DOHH2 (cell line): ENCODE data around the gene TTC33.
"Not testable (repeated sequence)": the region's sequence is repeated elsewhere in the genome, so short reads cannot be mapped to it uniquely, and the experiment has no call there.

Experiments
- H3F3A ChIP-seq: fragments of 200-600 bp; sonication (generic), shearing (Covaris generic); 2 replicates; pipeline ENCODE4 v1.6.0; 2016; ENCODE audit warnings: antibody characterized with exemption, mild to moderate bottlenecking; ENCODE audit not compliant: control insufficient read depth, insufficient read depth
- H3K27ac ChIP-seq: fragments of 200-600 bp; sonication (generic); 2 replicates; pipeline ENCODE4 v1.5.1; 2014; ENCODE audit warnings: low read depth, mild to moderate bottlenecking, low read length, moderate library complexity
- H3K27me3 ChIP-seq: fragments of 200-600 bp; sonication (generic); 2 replicates; pipeline ENCODE4 v1.6.1; 2014; ENCODE audit warnings: mild to moderate bottlenecking, low read length, mixed read lengths; ENCODE audit not compliant: control insufficient read depth
- H3K36me3 ChIP-seq: fragments of 200-600 bp; sonication (generic); 2 replicates; pipeline ENCODE4 v1.6.1; 2014; ENCODE audit warnings: mild to moderate bottlenecking, low read length, moderate library complexity, mixed read lengths; ENCODE audit not compliant: control insufficient read depth
- H3K4me1 ChIP-seq: fragments of 200-600 bp; sonication (generic); 2 replicates; pipeline ENCODE4 v1.6.1; 2014; ENCODE audit warnings: mild to moderate bottlenecking, low read length, mixed read lengths; ENCODE audit not compliant: control insufficient read depth
- H3K4me2 ChIP-seq: fragments of 200-600 bp; sonication (generic); 2 replicates; pipeline ENCODE4 v1.6.0; 2014; ENCODE audit warnings: mild to moderate bottlenecking, low read length, moderate library complexity
- H3K4me3 ChIP-seq: fragments of 200-600 bp; sonication (generic); 2 replicates; pipeline ENCODE4 v1.5.1; 2014; ENCODE audit warnings: mild to moderate bottlenecking, low read length, mixed read lengths
- H3K79me2 ChIP-seq: fragments of 200-600 bp; sonication (generic); 2 replicates; pipeline ENCODE4 v1.6.1; 2014; ENCODE audit warnings: mild to moderate bottlenecking, low read length, mixed read lengths; ENCODE audit not compliant: control insufficient read depth
- H3K9me2 ChIP-seq: fragments of 200-600 bp; sonication (generic); replicated peaks from 2 replicates; pipeline ENCODE4 v1.6.1; 2014; ENCODE audit warnings: mild to moderate bottlenecking, low read length, mixed read lengths; ENCODE audit not compliant: control insufficient read depth
- H3K9me3 ChIP-seq: fragments of 200-600 bp; sonication (generic); 2 replicates; pipeline ENCODE4 v1.6.1; 2014; ENCODE audit warnings: antibody characterized with exemption, low read length, mixed read lengths; ENCODE audit not compliant: control insufficient read depth, insufficient read depth
- H4K20me1 ChIP-seq: fragments of 200-600 bp; sonication (generic); 2 replicates; pipeline ENCODE4 v1.6.0; 2014; ENCODE audit warnings: low read depth, mild to moderate bottlenecking, antibody characterized with exemption, low read length, moderate library complexity; ENCODE audit not compliant: control insufficient read depth, insufficient read depth
- EZH2phosphoT487 ChIP-seq: fragments of 200-600 bp; sonication (generic); IDR thresholded peaks from 2 replicates; pipeline ENCODE4 v1.6.1; 2017; ENCODE audit warnings: borderline replicate concordance, mild to moderate bottlenecking, antibody characterized with exemption, low read length, moderate library complexity, mixed read lengths
- TF ChIP-seq, protein P1 (sequence below): fragments of 200-600 bp; sonication (generic); IDR thresholded peaks from one replicate; pipeline ENCODE4 v1.5.1; 2014; ENCODE audit warnings: antibody characterized with exemption, mild to moderate bottlenecking, low read depth, low read length; ENCODE audit not compliant: poor library complexity, severe bottlenecking

Gene TTC33

DNA sequence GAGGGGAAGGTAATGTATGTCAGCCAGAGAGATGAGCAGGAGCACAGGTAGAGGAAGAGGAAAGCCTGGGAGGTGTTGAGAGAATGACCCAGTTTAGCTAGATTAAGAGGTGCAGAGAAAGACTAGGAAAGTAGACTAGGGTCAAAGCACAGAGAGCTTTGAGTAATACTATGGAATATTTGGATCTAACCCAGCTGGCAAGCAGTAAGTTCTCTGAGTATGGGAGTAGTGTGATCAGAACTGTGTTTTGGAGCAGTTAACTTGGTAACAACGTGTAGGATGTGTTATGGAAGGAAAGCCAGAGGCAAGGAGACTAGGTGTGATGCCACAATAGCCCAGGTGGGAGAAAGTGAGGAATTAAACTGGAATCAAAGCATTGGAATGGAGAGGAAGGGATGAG is 160.9 kb downstream of the TTC33 start:
- Histone ChIP-seq H3K36me3 (peaks cover 5% of the 10 kb centered on the region), H3F3A (peaks cover 15% of the 10 kb centered on the region), H3K27me3 (no peaks in the 10 kb centered on the region), H3K4me2 (no peak overlapping the region), H3K9me3 (no peaks in the 10 kb centered on the region), H3K4me3 (no peak overlapping the region), H3K27ac (no peak overlapping the region), H3K9me2 (no peaks in the 10 kb centered on the region), H3K4me1 (peaks cover 64% of the 10 kb centered on the region), H3K79me2 (peaks cover 29% of the 10 kb centered on the region), H4K20me1 (no peaks in the 10 kb centered on the region)
- no peak for TF ChIP-seq EZH2phosphoT487
- TF ChIP-seq, protein P1, sequence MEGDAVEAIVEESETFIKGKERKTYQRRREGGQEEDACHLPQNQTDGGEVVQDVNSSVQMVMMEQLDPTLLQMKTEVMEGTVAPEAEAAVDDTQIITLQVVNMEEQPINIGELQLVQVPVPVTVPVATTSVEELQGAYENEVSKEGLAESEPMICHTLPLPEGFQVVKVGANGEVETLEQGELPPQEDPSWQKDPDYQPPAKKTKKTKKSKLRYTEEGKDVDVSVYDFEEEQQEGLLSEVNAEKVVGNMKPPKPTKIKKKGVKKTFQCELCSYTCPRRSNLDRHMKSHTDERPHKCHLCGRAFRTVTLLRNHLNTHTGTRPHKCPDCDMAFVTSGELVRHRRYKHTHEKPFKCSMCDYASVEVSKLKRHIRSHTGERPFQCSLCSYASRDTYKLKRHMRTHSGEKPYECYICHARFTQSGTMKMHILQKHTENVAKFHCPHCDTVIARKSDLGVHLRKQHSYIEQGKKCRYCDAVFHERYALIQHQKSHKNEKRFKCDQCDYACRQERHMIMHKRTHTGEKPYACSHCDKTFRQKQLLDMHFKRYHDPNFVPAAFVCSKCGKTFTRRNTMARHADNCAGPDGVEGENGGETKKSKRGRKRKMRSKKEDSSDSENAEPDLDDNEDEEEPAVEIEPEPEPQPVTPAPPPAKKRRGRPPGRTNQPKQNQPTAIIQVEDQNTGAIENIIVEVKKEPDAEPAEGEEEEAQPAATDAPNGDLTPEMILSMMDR = no peak

DNA sequence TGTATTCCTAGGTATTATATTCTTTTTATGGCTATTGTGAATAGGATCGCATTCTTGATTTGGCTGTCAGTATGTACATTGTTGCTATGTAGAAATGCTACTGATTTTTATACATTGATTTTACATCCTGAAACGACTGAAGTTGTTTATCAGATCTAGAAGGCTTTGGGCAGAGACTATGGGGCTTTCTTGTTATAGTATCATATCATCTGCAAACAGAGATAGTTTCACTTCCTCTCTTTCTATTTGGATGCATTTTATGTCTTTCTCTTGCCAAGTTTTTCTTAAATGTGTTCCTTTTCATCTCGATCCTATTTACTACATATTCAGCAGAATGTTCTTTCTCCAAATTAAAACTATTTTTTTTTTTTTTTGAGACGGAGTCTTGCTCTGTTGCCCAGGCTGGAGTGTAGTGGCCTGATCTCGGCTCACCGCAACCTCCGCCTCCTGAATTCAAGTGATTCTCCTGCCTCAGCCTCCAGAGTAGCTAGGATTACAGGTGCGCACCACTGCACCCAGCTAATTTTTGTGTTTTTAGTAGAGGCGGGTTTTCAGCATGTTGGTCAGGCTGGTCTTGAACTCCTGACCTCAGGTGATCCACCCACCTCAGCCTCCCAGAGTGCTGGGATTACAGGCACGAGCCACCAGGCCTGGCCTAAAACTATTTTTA is 163.9 kb downstream of the TTC33 start:
- H3K79me2 ChIP-seq = peaks cover 18% of the 10 kb centered on the region; the same call in 1 of the 2 replicates
- H3F3A ChIP-seq = peaks cover 17% of the 10 kb centered on the region
- H3K27me3 ChIP-seq, H3K9me2 ChIP-seq, H3K36me3 ChIP-seq, H3K9me3 ChIP-seq, H4K20me1 ChIP-seq: not testable (repeated sequence)
- H3K4me2 ChIP-seq = peak overlapping the region; percentile 76
- H3K4me3 ChIP-seq = peak overlapping the region; percentile 51
- peak overlapping the region; percentile 82 for H3K27ac ChIP-seq
- peaks cover 58% of the 10 kb centered on the region for H3K4me1 ChIP-seq

DNA sequence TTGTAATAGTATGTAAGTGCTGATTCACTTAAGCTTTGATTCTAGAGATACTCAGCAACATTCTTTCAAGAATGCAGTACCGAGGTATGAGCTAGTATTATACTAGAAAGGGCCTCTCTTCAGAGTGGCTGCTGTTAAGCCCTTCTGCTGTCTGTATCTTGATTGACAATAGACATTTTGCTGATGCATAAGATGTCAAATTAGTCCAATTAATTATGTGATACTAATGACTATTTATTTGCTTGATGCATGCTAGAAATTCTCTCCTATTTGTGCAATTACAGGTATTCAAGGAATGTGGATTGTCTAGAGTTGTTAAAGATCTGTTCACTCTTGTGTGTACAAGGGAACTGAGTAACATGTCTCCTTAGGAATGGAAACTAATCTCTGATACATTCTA is 168.4 kb downstream of the TTC33 start:
- peaks cover 15% of the 10 kb centered on the region for H3F3A ChIP-seq
- H4K20me1 ChIP-seq = no peaks in the 10 kb centered on the region
- TF ChIP-seq, protein P1 = no peak
- no peak for TF ChIP-seq EZH2phosphoT487
- H3K4me1 ChIP-seq = peaks cover 42% of the 10 kb centered on the region
- H3K4me3 ChIP-seq = no peak overlapping the region
- H3K27me3 ChIP-seq = no peaks in the 10 kb centered on the region
- H3K27ac ChIP-seq = no peak overlapping the region
- no peak overlapping the region for H3K4me2 ChIP-seq
- no peaks in the 10 kb centered on the region for H3K9me3 ChIP-seq
- H3K9me2 ChIP-seq = no peaks in the 10 kb centered on the region
- H3K36me3 ChIP-seq = peaks cover 3% of the 10 kb centered on the region; the same call in 1 of the 2 replicates
- peaks cover 10% of the 10 kb centered on the region; the same call in 1 of the 2 replicates for H3K79me2 ChIP-seq

DNA sequence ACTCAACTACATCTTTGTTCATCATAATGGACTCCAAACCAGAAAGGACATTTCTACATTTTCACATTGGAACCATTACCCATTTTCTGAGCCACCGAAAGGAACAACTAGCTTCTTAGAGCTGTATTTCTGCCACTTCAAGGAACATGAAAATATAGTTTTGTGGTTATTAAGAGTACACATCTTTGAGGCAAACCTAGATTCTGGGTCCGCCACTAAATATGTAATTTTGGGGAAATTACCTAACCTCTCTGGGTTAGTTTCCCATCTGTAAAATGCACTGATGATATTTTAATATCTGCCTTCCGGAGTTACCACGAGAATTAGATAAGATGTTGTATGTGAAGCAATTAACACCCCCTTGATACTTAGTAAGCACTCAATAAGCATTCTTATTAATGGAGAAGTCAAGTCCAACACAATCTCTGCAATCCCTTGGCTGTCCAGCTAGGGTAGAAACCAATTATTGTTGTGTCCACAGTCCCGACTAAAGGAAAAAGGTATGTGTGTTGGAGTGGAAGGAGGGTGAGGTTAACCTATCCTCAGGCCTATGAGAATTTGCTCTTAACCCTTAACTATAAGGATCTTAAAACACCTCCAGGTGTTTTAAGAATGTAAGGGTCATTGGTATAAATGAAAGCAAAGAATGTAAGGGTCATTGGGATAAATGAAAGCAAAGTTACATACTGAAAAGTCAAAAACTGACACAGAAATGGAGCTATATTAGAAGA is 170.1 kb downstream of the TTC33 start:
- no peak overlapping the region for H3K4me2 ChIP-seq
- peaks cover 25% of the 10 kb centered on the region for H3K4me1 ChIP-seq
- peaks cover 6% of the 10 kb centered on the region; the same call in 1 of the 2 replicates for H3K79me2 ChIP-seq
- no peak for TF ChIP-seq EZH2phosphoT487
- TF ChIP-seq, protein P1 = no peak
- H3K4me3 ChIP-seq = no peak overlapping the region
- no peaks in the 10 kb centered on the region for H3K27me3 ChIP-seq
- H3K9me3 ChIP-seq = no peaks in the 10 kb centered on the region
- H3K27ac ChIP-seq = no peak overlapping the region
- H3F3A ChIP-seq = peaks cover 2% of the 10 kb centered on the region; the same call in 1 of the 2 replicates
- H4K20me1 ChIP-seq = no peaks in the 10 kb centered on the region
- peaks cover 3% of the 10 kb centered on the region; the same call in 1 of the 2 replicates for H3K36me3 ChIP-seq
- no peaks in the 10 kb centered on the region for H3K9me2 ChIP-seq
